HG03469 (cell line): Measurements from ENCODE around the gene FAM53B.

Experiments used
- ATAC-seq: cut with Tn5 transposase; IDR thresholded peaks from one replicate; pipeline ENCODE4 v1.9.1; 2021; ENCODE audit warnings: mild to moderate bottlenecking, moderate library complexity, moderate number of reproducible peaks; ENCODE audit not compliant: unreplicated experiment

The FAM53B gene

GRCh38 chr10:124681626-124682552, 62.3 kb downstream of the FAM53B start:
- no peak for ATAC-seq

- ATAC-seq: no peak
Measured at GRCh38 chr10:124681091-124681490, 63.1 kb downstream of the FAM53B start.

- no peak for ATAC-seq
Measured at GRCh38 chr10:124680675-124681074, 63.5 kb downstream of the FAM53B start.

GRCh38 chr10:124679401-124679800, 64.8 kb downstream of the FAM53B start:
- ATAC-seq: no peak

GRCh38 chr10:124678557-124679240, 65.5 kb downstream of the FAM53B start:
- no peak for ATAC-seq

- no peak for ATAC-seq
Measured at GRCh38 chr10:124677749-124678556, 66.2 kb downstream of the FAM53B start.

- ATAC-seq: no peak
Measured at GRCh38 chr10:124677293-124677699, 66.9 kb downstream of the FAM53B start.

GRCh38 chr10:124676416-124677062, 67.6 kb downstream of the FAM53B start:
- no peak for ATAC-seq

GRCh38 chr10:124675824-124676223, 68.4 kb downstream of the FAM53B start:
- no peak for ATAC-seq

GRCh38 chr10:124675261-124675660, 68.9 kb downstream of the FAM53B start:
- ATAC-seq: no peak

GRCh38 chr10:124674768-124675222, 69.4 kb downstream of the FAM53B start:
- ATAC-seq: no peak

- no peak for ATAC-seq
Measured at GRCh38 chr10:124672181-124672638, 72.0 kb downstream of the FAM53B start.

GRCh38 chr10:124671486-124672075, 72.6 kb downstream of the FAM53B start:
- no peak for ATAC-seq

- no peak for ATAC-seq
Measured at GRCh38 chr10:124670849-124671248, 73.3 kb downstream of the FAM53B start.

- no peak for ATAC-seq
Measured at GRCh38 chr10:124669824-124670654, 74.1 kb downstream of the FAM53B start.

- no peak for ATAC-seq
Measured at GRCh38 chr10:124669141-124669823, 74.9 kb downstream of the FAM53B start.

- ATAC-seq: no peak
Measured at GRCh38 chr10:124668517-124669051, 75.6 kb downstream of the FAM53B start.
